Neural progenitor cell (in vitro differentiated cells): Measurements from ENCODE around the gene NEDD4L. TPM values are rescaled to one million over a fixed set of nuclear protein-coding genes. Genes with fewer than 3 reads are reported as not detected.
A peak's percentile ranks its signal among the peaks of the same experiment; 100 is the strongest.

Source experiments
- DNase-seq: peaks from one replicate; pipeline ENCODE4 v3.0.0-alpha.2; 2016; ENCODE audit warnings: low spot score
- H2AFZ ChIP-seq: fragments of 200-600 bp; sonication (generic); replicated peaks from 2 replicates; pipeline ENCODE4 v1.6.1; 2016; ENCODE audit warnings: antibody characterized with exemption
- H3F3A ChIP-seq: fragments of 200-600 bp; sonication (generic); 2 replicates; pipeline ENCODE4 v1.6.1; 2016; ENCODE audit warnings: antibody characterized with exemption, low read depth
- H3K27ac ChIP-seq: fragments of 200-600 bp; sonication (generic); 2 replicates; pipeline ENCODE4 v1.5.1; 2016; ENCODE audit warnings: mild to moderate bottlenecking
- H3K27me3 ChIP-seq: fragments of 200-600 bp; sonication (generic); 2 replicates; pipeline ENCODE4 v1.6.1; 2016; ENCODE audit warnings: mild to moderate bottlenecking, moderate library complexity
- H3K36me3 ChIP-seq: fragments of 200-600 bp; sonication (generic); 2 replicates; pipeline ENCODE4 v1.5.1; 2016
- H3K4me1 ChIP-seq: fragments of 200-600 bp; sonication (generic); 2 replicates; pipeline ENCODE4 v1.6.1; 2016; ENCODE audit warnings: mixed run types
- H3K4me2 ChIP-seq: fragments of 200-600 bp; sonication (generic); 2 replicates; pipeline ENCODE4 v1.6.1; 2016
- H3K4me3 ChIP-seq: fragments of 200-600 bp; sonication (generic); 2 replicates; pipeline ENCODE4 v1.5.1; 2016
- H3K79me2 ChIP-seq: fragments of 200-600 bp; sonication (generic); 2 replicates; pipeline ENCODE4 v1.6.1; 2016; ENCODE audit warnings: low read depth
- H3K9ac ChIP-seq: fragments of 200-600 bp; sonication (generic); 2 replicates; pipeline ENCODE4 v1.6.1; 2016
- H3K9me3 ChIP-seq: fragments of 200-600 bp; sonication (generic); 2 replicates; pipeline ENCODE4 v1.5.1; 2016; ENCODE audit warnings: low read depth
- H4K20me1 ChIP-seq: fragments of 200-600 bp; sonication (generic); 2 replicates; pipeline ENCODE4 v1.6.1; 2016; ENCODE audit warnings: low read depth
- H3K27ac Mint-ChIP-seq: 3 replicates; pipeline ENCODE4 v1.8.0; 2021; ENCODE audit warnings: mixed read lengths
- H3K27me3 Mint-ChIP-seq: 2 replicates; pipeline ENCODE4 v1.8.0; 2022; ENCODE audit warnings: low read depth, mild to moderate bottlenecking, inconsistent platforms, moderate library complexity, mixed read lengths; ENCODE audit not compliant: insufficient read depth
- H3K36me3 Mint-ChIP-seq: 3 replicates; pipeline ENCODE4 v1.8.0; 2021; ENCODE audit warnings: mixed read lengths
- H3K4me1 Mint-ChIP-seq: 3 replicates; pipeline ENCODE4 v1.8.0; 2021; ENCODE audit warnings: mixed read lengths
- H3K4me3 Mint-ChIP-seq: 3 replicates; pipeline ENCODE4 v1.8.0; 2021; ENCODE audit warnings: mild to moderate bottlenecking, moderate library complexity, mixed read lengths
- H3K9me3 Mint-ChIP-seq: 3 replicates; pipeline ENCODE4 v1.8.0; 2020; ENCODE audit warnings: mixed read lengths
- EZH2 ChIP-seq: fragments of 200-600 bp; sonication (generic); IDR thresholded peaks from 2 replicates; pipeline ENCODE4 v1.6.1; 2017; ENCODE audit warnings: antibody characterized with exemption, mild to moderate bottlenecking, moderate library complexity
- EZH2phosphoT487 ChIP-seq: fragments of 200-600 bp; sonication (generic); IDR thresholded peaks from 2 replicates; pipeline ENCODE4 v1.6.1; 2017; ENCODE audit warnings: antibody characterized with exemption
- total RNA-seq: library from RNA; depleted of rRNA; stranded (reverse); fragments of >200 nt; gene quantifications from 2 replicates; pipeline ENCODE4 v1.2.3, GENCODE V29; 2015; ENCODE audit warnings: low replicate concordance
- TF ChIP-seq, protein P1 (sequence below): fragments of 200-600 bp; sonication (generic); IDR thresholded peaks from 2 replicates; pipeline ENCODE4 v1.5.1; 2017; ENCODE audit warnings: antibody characterized with exemption, mild to moderate bottlenecking

NEDD4L gene
- total RNA-seq, 1 donor from 2014 or later, result 55.5 TPM

GRCh38 chr18:58362027-58362575, 318.1 kb downstream of the NEDD4L start:
- no peak for TF ChIP-seq EZH2
- TF ChIP-seq, protein P1, sequence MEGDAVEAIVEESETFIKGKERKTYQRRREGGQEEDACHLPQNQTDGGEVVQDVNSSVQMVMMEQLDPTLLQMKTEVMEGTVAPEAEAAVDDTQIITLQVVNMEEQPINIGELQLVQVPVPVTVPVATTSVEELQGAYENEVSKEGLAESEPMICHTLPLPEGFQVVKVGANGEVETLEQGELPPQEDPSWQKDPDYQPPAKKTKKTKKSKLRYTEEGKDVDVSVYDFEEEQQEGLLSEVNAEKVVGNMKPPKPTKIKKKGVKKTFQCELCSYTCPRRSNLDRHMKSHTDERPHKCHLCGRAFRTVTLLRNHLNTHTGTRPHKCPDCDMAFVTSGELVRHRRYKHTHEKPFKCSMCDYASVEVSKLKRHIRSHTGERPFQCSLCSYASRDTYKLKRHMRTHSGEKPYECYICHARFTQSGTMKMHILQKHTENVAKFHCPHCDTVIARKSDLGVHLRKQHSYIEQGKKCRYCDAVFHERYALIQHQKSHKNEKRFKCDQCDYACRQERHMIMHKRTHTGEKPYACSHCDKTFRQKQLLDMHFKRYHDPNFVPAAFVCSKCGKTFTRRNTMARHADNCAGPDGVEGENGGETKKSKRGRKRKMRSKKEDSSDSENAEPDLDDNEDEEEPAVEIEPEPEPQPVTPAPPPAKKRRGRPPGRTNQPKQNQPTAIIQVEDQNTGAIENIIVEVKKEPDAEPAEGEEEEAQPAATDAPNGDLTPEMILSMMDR, result no peak
- TF ChIP-seq EZH2phosphoT487, result no peak
- no peak overlapping the region for H3K4me3 ChIP-seq
- peaks cover 15% of the 10 kb centered on the region for H3K36me3 Mint-ChIP-seq
- H3K4me1 ChIP-seq, result no peaks in the 10 kb centered on the region
- no peak overlapping the region for H3K27ac ChIP-seq
- peaks cover 18% of the 10 kb centered on the region for H3K4me1 Mint-ChIP-seq
- DNase-seq, result no peak
- H3K4me3 Mint-ChIP-seq, result no peak overlapping the region
- no peak overlapping the region for H3K4me2 ChIP-seq
- no peak overlapping the region for H3K9ac ChIP-seq
- peak overlapping the region; percentile 14 for H3K27ac Mint-ChIP-seq
- no peaks in the 10 kb centered on the region for H3K27me3 ChIP-seq
- no peaks in the 10 kb centered on the region for H3K9me3 Mint-ChIP-seq
- H2AFZ ChIP-seq, result no peak overlapping the region
- no peaks in the 10 kb centered on the region for H3K9me3 ChIP-seq
- H3K36me3 ChIP-seq, result peaks cover 4% of the 10 kb centered on the region
- H3K79me2 ChIP-seq, result no peaks in the 10 kb centered on the region
- no peaks in the 10 kb centered on the region for H4K20me1 ChIP-seq
- no peaks in the 10 kb centered on the region for H3F3A ChIP-seq
- peaks cover 2% of the 10 kb centered on the region for H3K27me3 Mint-ChIP-seq

- Mint-ChIP-seq H3K27ac (no peak overlapping the region), H3K4me1 (peaks cover 18% of the 10 kb centered on the region)
- no peak overlapping the region for H3K9ac ChIP-seq
Measured at GRCh38 chr18:58362829-58363271, 318.8 kb downstream of the NEDD4L start.

GRCh38 chr18:58363767-58364540, 319.9 kb downstream of the NEDD4L start:
- H3F3A ChIP-seq, result no peaks in the 10 kb centered on the region
- H3K36me3 ChIP-seq, result peaks cover 4% of the 10 kb centered on the region
- no peak overlapping the region for H3K27ac ChIP-seq
- H3K79me2 ChIP-seq, result no peaks in the 10 kb centered on the region
- H3K4me2 ChIP-seq, result no peak overlapping the region
- TF ChIP-seq, protein P1, result no peak
- TF ChIP-seq EZH2 (no peak), EZH2phosphoT487 (no peak)
- no peak overlapping the region for H3K27ac Mint-ChIP-seq
- no peaks in the 10 kb centered on the region for H3K9me3 Mint-ChIP-seq
- H3K27me3 Mint-ChIP-seq, result peaks cover 2% of the 10 kb centered on the region
- no peak overlapping the region for H2AFZ ChIP-seq
- no peak overlapping the region for H3K9ac ChIP-seq
- peaks cover 18% of the 10 kb centered on the region for H3K4me1 Mint-ChIP-seq
- H3K4me3 ChIP-seq, result no peak overlapping the region
- no peak overlapping the region for H3K4me3 Mint-ChIP-seq
- H3K27me3 ChIP-seq, result no peaks in the 10 kb centered on the region
- H3K9me3 ChIP-seq, result no peaks in the 10 kb centered on the region
- H3K36me3 Mint-ChIP-seq, result peaks cover 18% of the 10 kb centered on the region
- H4K20me1 ChIP-seq, result no peaks in the 10 kb centered on the region
- no peak for DNase-seq
- H3K4me1 ChIP-seq, result no peaks in the 10 kb centered on the region

More at GRCh38 chr18:58362829-58363271, 318.8 kb downstream of the NEDD4L start:
- Mint-ChIP-seq H3K9me3 (no peaks in the 10 kb centered on the region), H3K27me3 (peaks cover 2% of the 10 kb centered on the region), H3K4me3 (no peak overlapping the region), H3K36me3 (peaks cover 18% of the 10 kb centered on the region)
- no peaks in the 10 kb centered on the region for H3K4me1 ChIP-seq
- H3K79me2 ChIP-seq, result no peaks in the 10 kb centered on the region
- no peak overlapping the region for H3K4me2 ChIP-seq
- H4K20me1 ChIP-seq, result no peaks in the 10 kb centered on the region
- no peak overlapping the region for H2AFZ ChIP-seq
- DNase-seq, result no peak
- no peaks in the 10 kb centered on the region for H3F3A ChIP-seq
- H3K9me3 ChIP-seq, result no peaks in the 10 kb centered on the region
- TF ChIP-seq EZH2, result no peak
- TF ChIP-seq, protein P1, result no peak
- no peak for TF ChIP-seq EZH2phosphoT487
- peaks cover 4% of the 10 kb centered on the region for H3K36me3 ChIP-seq
- H3K27me3 ChIP-seq, result no peaks in the 10 kb centered on the region
- H3K27ac ChIP-seq, result no peak overlapping the region
- H3K4me3 ChIP-seq, result no peak overlapping the region
